ENCODE data around the gene PKNOX2. TPM values are rescaled to one million over a fixed set of nuclear protein-coding genes. Genes with fewer than 3 reads are reported as not detected.

Gene PKNOX2
- not detected in 2 replicates for total RNA-seq (2022)
- Bru-seq, nascent RNA: percentile 1 among the genes with signal in this experiment
- BruChase-seq, experiment 1, labeled RNA remaining after a 6-hour chase: percentile 1 among the genes with signal in this experiment
- percentile 2 among the genes with signal in this experiment for BruChase-seq, experiment 2, labeled RNA remaining after a 2-hour chase
- long read RNA-seq: 0 reads

- BruUV-seq (replicated peaks): no TSS peak
- H3K27ac Mint-ChIP-seq (ENCODE audit: unreplicated experiment): no peak within 1 kb of the TSS
- H3K4me3 Mint-ChIP-seq (ENCODE audit: low read depth, unreplicated experiment): peak within 1 kb of the TSS; percentile 78
- no peaks in the 10 kb centered on the region for H3K9me3 Mint-ChIP-seq (ENCODE audit: low read depth, unreplicated experiment)
- peaks cover 100% of the 10 kb centered on the region for H3K27me3 Mint-ChIP-seq (ENCODE audit: unreplicated experiment)
- DNase-seq: peak; percentile 71
- TF ChIP-seq CTCF (IDR thresholded peaks at IDR 0.05; ENCODE audit: unreplicated experiment): no peak
- H3K36me3 Mint-ChIP-seq (ENCODE audit: insufficient read depth, unreplicated experiment): peaks cover 5% of the 10 kb centered on the region
- CTCF ChIA-PET: interaction anchor here (0.6 to 1.7 kb wide), 6 partner anchors 22 to 274 kb away, joined by 3 to 5 read pairs (median 4); no protein-coding TSS in a partner anchor
- intact Hi-C loops (cut with micrococcal nuclease; ENCODE audit: unreplicated experiment): loop anchor here (5.0 kb wide), 2 partner anchors 183 to 233 kb away; no protein-coding TSS in a partner anchor
- no peaks in the 10 kb centered on the region for H3K4me1 Mint-ChIP-seq (ENCODE audit: low read depth, unreplicated experiment)
Measured at GRCh38 chr11:125164422-125165110, at the start of gene PKNOX2. Gene PKNOX2, plus strand, starts transcription at chr11:125164751. Its CDS starts 186,555 bp downstream, at chr11:125351306.

GRCh38 chr11:125117429-125117828 lies 47.1 kb upstream of the PKNOX2 start:
- no peaks in the 10 kb centered on the region for H3K36me3 Mint-ChIP-seq (ENCODE audit: insufficient read depth, unreplicated experiment)
- H3K27me3 Mint-ChIP-seq (ENCODE audit: unreplicated experiment): peaks cover 43% of the 10 kb centered on the region
- H3K4me1 Mint-ChIP-seq (ENCODE audit: low read depth, unreplicated experiment): no peaks in the 10 kb centered on the region
- H3K27ac Mint-ChIP-seq (ENCODE audit: unreplicated experiment): no peak overlapping the region
- H3K9me3 Mint-ChIP-seq (ENCODE audit: low read depth, unreplicated experiment): no peaks in the 10 kb centered on the region
- intact Hi-C loops (cut with micrococcal nuclease; ENCODE audit: unreplicated experiment): no loop called here
- H3K4me3 Mint-ChIP-seq (ENCODE audit: low read depth, unreplicated experiment): no peak overlapping the region
- CTCF ChIA-PET: no interaction called here
- no TSS peak for BruUV-seq (replicated peaks)
- TF ChIP-seq CTCF (IDR thresholded peaks at IDR 0.05; ENCODE audit: unreplicated experiment): no peak
- no peak for DNase-seq

GRCh38 chr11:125123194-125123946 lies 41.2 kb upstream of the PKNOX2 start:
- no peak for DNase-seq
- CTCF ChIA-PET: no interaction called here
- intact Hi-C loops (cut with micrococcal nuclease; ENCODE audit: unreplicated experiment): no loop called here
- H3K27ac Mint-ChIP-seq (ENCODE audit: unreplicated experiment): no peak overlapping the region
- BruUV-seq (replicated peaks): no TSS peak
- no peaks in the 10 kb centered on the region for H3K36me3 Mint-ChIP-seq (ENCODE audit: insufficient read depth, unreplicated experiment)
- no peaks in the 10 kb centered on the region for H3K9me3 Mint-ChIP-seq (ENCODE audit: low read depth, unreplicated experiment)
- no peak overlapping the region for H3K4me3 Mint-ChIP-seq (ENCODE audit: low read depth, unreplicated experiment)
- no peak for TF ChIP-seq CTCF (IDR thresholded peaks at IDR 0.05; ENCODE audit: unreplicated experiment)
- peaks cover 45% of the 10 kb centered on the region for H3K27me3 Mint-ChIP-seq (ENCODE audit: unreplicated experiment)
- H3K4me1 Mint-ChIP-seq (ENCODE audit: low read depth, unreplicated experiment): no peaks in the 10 kb centered on the region

- no peaks in the 10 kb centered on the region for H3K4me1 Mint-ChIP-seq (ENCODE audit: low read depth, unreplicated experiment)
- intact Hi-C loops (cut with micrococcal nuclease; ENCODE audit: unreplicated experiment): no loop called here
- no TSS peak for BruUV-seq (replicated peaks)
- no peak overlapping the region for H3K4me3 Mint-ChIP-seq (ENCODE audit: low read depth, unreplicated experiment)
- CTCF ChIA-PET: interaction anchor here (0.7 to 0.8 kb wide), 2 partner anchors 204 to 225 kb away, joined by 5 to 8 read pairs; no protein-coding TSS in a partner anchor
- no peak for TF ChIP-seq CTCF (IDR thresholded peaks at IDR 0.05; ENCODE audit: unreplicated experiment)
- H3K27ac Mint-ChIP-seq (ENCODE audit: unreplicated experiment): no peak overlapping the region
- H3K27me3 Mint-ChIP-seq (ENCODE audit: unreplicated experiment): peaks cover 45% of the 10 kb centered on the region
- no peak for DNase-seq
- no peaks in the 10 kb centered on the region for H3K36me3 Mint-ChIP-seq (ENCODE audit: insufficient read depth, unreplicated experiment)
- no peaks in the 10 kb centered on the region for H3K9me3 Mint-ChIP-seq (ENCODE audit: low read depth, unreplicated experiment)
Measured at GRCh38 chr11:125123947-125124617, 40.5 kb upstream of the PKNOX2 start.
